Lower leg skin (tissue), 4 donors: ENCODE measurements around the gene KCNN4. TPM values are rescaled to one million over a fixed set of nuclear protein-coding genes. Genes with fewer than 3 reads are reported as not detected.

Experiments
- DNase-seq, 2 donors: peaks; one replicate each; pipeline ENCODE4 v3.0.0-alpha.2; 2019; ENCODE audit warnings: low spot score in 2 of 2
- H3K4me3 ChIP-seq: fragments of 200-600 bp; sonication (generic); 2 replicates; pipeline ENCODE4 v1.5.1; 2017; ENCODE audit warnings: mild to moderate bottlenecking, low read depth; ENCODE audit not compliant: poor library complexity, severe bottlenecking
- POLR2A ChIP-seq, 2 donors: fragments of 450-650 bp; IDR thresholded peaks; one replicate each; pipeline ENCODE4 v1.6.1; 2016 to 2017; ENCODE audit warnings: antibody characterized with exemption in 2 of 2, mild to moderate bottlenecking in 1 of 2, moderate library complexity in 1 of 2
- WGBS, 2 donors: methylation state at CpG; one replicate each; pipeline ENCODE4 v1.1.5; 2018; 5-methylcytosine and 5-hydroxymethylcytosine counted together
- intact Hi-C: fragments of 100-400 bp; cut with DNase I; formaldehyde crosslinking; loops from one replicate; pipeline ENCODE4 v1.15.0; 2023; ENCODE audit warnings: low total_unique reads
- total RNA-seq, 4 donors: library from RNA; depleted of rRNA; stranded (reverse); fragments of >200 nt; gene quantifications; one replicate each; pipeline ENCODE4 v1.1.0, GENCODE V29; 2016
- TF ChIP-seq, protein P1 (sequence below), 3 donors: fragments of 450-650 bp; IDR thresholded peaks; one replicate each; pipeline ENCODE4 v1.5.1; 2016; ENCODE audit warnings: antibody characterized with exemption in 3 of 3, mild to moderate bottlenecking in 3 of 3, moderate library complexity in 2 of 3

Gene KCNN4
- total RNA-seq, 4 donors from 2014 or later, result 19.9 to 69.5 (median 49.2) TPM

DNA sequence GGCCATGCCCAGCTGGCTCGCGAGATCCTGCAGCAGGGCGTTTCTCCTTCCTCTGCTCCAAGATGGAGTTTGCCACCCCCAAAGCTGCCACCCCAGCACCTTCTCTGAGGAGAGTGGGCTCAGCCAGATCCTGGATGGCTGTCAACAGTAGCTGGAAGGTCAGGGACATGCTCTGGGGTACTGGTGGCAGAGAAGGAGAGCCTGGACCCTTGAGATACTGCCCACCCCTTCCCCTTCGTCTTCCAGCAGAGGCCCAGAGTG lies 53.2 kb downstream of the KCNN4 start:
- WGBS, 2 donors, result 70 to 79% methylated on average over 4 of the region's 4 CpGs
- TF ChIP-seq, protein P1, sequence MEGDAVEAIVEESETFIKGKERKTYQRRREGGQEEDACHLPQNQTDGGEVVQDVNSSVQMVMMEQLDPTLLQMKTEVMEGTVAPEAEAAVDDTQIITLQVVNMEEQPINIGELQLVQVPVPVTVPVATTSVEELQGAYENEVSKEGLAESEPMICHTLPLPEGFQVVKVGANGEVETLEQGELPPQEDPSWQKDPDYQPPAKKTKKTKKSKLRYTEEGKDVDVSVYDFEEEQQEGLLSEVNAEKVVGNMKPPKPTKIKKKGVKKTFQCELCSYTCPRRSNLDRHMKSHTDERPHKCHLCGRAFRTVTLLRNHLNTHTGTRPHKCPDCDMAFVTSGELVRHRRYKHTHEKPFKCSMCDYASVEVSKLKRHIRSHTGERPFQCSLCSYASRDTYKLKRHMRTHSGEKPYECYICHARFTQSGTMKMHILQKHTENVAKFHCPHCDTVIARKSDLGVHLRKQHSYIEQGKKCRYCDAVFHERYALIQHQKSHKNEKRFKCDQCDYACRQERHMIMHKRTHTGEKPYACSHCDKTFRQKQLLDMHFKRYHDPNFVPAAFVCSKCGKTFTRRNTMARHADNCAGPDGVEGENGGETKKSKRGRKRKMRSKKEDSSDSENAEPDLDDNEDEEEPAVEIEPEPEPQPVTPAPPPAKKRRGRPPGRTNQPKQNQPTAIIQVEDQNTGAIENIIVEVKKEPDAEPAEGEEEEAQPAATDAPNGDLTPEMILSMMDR (IDR thresholded peaks at IDR 0.05), result no peak
- no peak for TF ChIP-seq POLR2A (IDR thresholded peaks at IDR 0.05)
- H3K4me3 ChIP-seq, result no peak overlapping the region
- DNase-seq, result no peak
- intact Hi-C loops, result no loop called here

DNA sequence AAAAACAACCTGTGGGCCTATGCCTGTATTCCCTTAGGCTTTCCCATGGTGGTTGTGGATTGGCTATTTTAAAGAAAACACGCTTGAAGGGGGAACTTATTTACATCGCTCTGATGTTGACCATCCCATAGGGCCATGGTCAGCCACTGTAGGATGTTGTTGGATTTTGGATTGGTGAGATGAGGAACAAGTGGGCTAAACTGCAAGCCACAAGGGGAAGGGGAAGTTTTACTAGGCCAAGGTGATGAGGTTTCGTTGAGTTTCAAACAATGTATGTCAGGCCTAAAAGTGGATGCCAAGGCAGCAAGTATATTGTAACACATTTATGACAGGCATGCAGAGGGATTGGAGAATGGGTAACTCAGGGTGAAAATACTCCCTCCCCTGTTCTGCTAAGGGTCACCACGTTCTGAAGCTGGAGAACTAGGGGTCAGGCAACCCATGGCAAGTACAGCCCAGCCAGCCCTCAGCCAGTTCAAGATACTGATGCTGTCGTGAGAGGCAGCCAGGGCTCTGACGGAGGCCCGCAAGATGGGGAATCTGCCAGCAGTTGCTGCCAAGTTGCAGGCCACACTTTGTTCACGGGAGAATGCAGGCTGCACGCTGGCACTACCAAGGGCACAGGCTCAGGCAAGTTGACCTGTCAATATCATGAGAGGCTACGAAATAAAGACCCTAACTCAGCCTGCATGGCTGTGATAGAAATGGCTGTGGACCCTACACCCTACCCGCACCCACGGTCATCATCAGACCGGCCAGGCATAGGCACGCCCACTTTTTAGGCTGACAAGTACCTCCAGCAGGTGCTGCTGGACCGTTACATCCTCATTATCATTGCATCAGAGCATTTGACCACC lies 53.8 kb downstream of the KCNN4 start:
- DNase-seq, result no peak
- H3K4me3 ChIP-seq, result no peak overlapping the region
- no peak for TF ChIP-seq POLR2A (IDR thresholded peaks at IDR 0.05)
- TF ChIP-seq, protein P1 (IDR thresholded peaks at IDR 0.05), result no peak
- WGBS, 2 donors, result 46 to 56% methylated on average over 15 of the region's 15 CpGs
- intact Hi-C loops, result no loop called here

DNA sequence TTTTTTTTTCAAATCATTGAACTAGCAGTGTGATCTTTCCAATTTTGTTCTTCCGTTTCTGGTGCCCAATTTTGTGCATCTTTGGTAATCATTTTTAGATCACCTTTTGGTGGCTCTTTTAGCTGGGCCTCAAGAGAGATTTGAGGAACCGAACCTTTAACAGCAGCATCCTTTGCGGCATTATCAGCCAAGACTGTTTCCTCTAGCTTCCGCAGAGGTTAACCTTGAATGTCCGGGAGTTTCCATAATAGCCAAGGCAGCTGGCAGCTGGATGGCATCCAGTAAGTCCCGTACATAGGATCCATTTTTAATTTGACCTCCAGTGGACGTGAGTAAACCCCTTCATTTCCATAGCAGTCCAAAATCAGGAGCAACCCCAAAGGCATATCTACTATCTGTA lies 55.3 kb downstream of the KCNN4 start:
- WGBS, 2 donors, result 50 to 53% methylated on average over 7 of the region's 7 CpGs
- TF ChIP-seq POLR2A (IDR thresholded peaks at IDR 0.05), result no peak
- TF ChIP-seq, protein P1 (IDR thresholded peaks at IDR 0.05), result no peak
- no peak overlapping the region for H3K4me3 ChIP-seq
- no peak for DNase-seq
- intact Hi-C loops, result no loop called here

DNA sequence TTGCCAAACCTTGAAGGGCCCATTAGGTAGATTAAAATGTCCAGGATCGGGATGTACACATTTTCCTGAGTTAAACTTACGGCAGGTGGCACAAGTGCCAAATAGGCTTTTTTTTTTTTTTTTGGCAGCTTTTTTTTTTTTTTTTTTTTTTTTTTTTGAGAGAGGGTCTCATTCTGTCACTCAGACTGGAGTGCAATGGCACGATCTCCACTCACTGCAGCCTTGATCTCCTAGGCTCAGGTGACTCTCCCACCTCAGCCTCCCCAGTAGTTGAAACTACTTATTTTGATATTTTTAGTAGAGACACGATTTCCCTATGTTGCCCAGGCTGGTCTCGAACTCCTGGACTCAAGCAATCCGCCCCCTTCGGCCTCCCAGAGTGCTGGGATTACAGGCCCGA lies 55.9 kb downstream of the KCNN4 start:
- intact Hi-C loops, result no loop called here

DNA sequence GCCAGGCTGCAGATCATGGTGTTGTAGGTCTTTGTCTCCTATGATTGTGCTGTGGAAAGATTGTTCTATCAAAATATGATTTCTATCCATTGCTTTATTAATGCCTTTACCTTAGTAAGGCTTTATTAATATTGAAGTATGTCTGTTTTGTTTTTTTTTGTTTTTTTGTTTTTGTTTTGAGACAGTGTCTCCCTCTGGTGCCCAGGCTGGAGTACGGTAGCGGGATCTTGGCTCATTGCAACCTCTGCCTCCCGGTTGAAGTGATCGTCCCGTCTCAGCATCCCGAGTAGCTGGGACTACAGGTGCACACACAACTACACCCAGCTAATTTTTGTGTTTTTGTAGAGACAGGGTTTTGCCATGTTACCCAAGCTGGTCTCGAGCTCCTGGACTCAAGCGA lies 57.2 kb downstream of the KCNN4 start:
- TF ChIP-seq, protein P1 (IDR thresholded peaks at IDR 0.05), result no peak
- no peak for TF ChIP-seq POLR2A (IDR thresholded peaks at IDR 0.05)
- H3K4me3 ChIP-seq, result no peak overlapping the region
- WGBS, 2 donors, result 54 to 57% methylated on average over 8 of the region's 8 CpGs
- no peak for DNase-seq
- intact Hi-C loops, result no loop called here

More for the DNA sequence above, 55.9 kb downstream of the KCNN4 start:
- H3K4me3 ChIP-seq, result no peak overlapping the region
- 64 to 75% methylated on average over 8 of the region's 8 CpGs for WGBS, 2 donors
- no peak for DNase-seq
- TF ChIP-seq, protein P1 (IDR thresholded peaks at IDR 0.05), result no peak
- TF ChIP-seq POLR2A (IDR thresholded peaks at IDR 0.05), result no peak
